Amygdala (tissue), 56 donors: ENCODE data around the gene ARL16.
A peak's percentile ranks its signal among the peaks of the same experiment; 100 is the strongest.

Experiments used
- DNase-seq, 56 donors: peaks; one replicate each; lab custom pipeline; 2025; lab: John Stamatoyannopoulos, UW

Gene ARL16

GRCh38 chr17:81696218-81696941, 12.8 kb upstream of the ARL16 start:
- DNase-seq: no peak

GRCh38 chr17:81695801-81696200, 12.2 kb upstream of the ARL16 start:
- no peak for DNase-seq

- no peak for DNase-seq
Measured at GRCh38 chr17:81695211-81695610, 11.6 kb upstream of the ARL16 start.

GRCh38 chr17:81694810-81695209, 11.2 kb upstream of the ARL16 start:
- no peak for DNase-seq

- no peak for DNase-seq
Measured at GRCh38 chr17:81693509-81694210, 10.1 kb upstream of the ARL16 start.

- DNase-seq: no peak
Measured at GRCh38 chr17:81691608-81692007, 8.0 kb upstream of the ARL16 start.

GRCh38 chr17:81691196-81691595, 7.6 kb upstream of the ARL16 start:
- no peak for DNase-seq

GRCh38 chr17:81690549-81690948, 7.0 kb upstream of the ARL16 start:
- DNase-seq: no peak

- DNase-seq: no peak
Measured at GRCh38 chr17:81690066-81690465, 6.5 kb upstream of the ARL16 start.

GRCh38 chr17:81688616-81689015, 5.0 kb upstream of the ARL16 start:
- no peak for DNase-seq

GRCh38 chr17:81687770-81688541, 4.4 kb upstream of the ARL16 start:
- DNase-seq: no peak

- no peak for DNase-seq
Measured at GRCh38 chr17:81686614-81687013, 3.0 kb upstream of the ARL16 start.

- no peak for DNase-seq
Measured at GRCh38 chr17:81685108-81685507, 1.5 kb upstream of the ARL16 start.

- no peak for DNase-seq
Measured at GRCh38 chr17:81684442-81684911, 880 bp upstream of the ARL16 start.

- DNase-seq: peak in 1 of 56 donors; percentile 57
Measured at GRCh38 chr17:81683208-81683583, 401 bp downstream of the ARL16 start.

- no peak for DNase-seq
Measured at GRCh38 chr17:81682565-81683207, 911 bp downstream of the ARL16 start.

GRCh38 chr17:81681672-81682071, 1.9 kb downstream of the ARL16 start:
- DNase-seq: peak in 16 of 56 donors; percentile 2 to 58 (median 34)

- no peak for DNase-seq
Measured at GRCh38 chr17:81680150-81680549, 3.4 kb downstream of the ARL16 start.

GRCh38 chr17:81676906-81677305, 6.7 kb downstream of the ARL16 start:
- peak in 5 of 56 donors; percentile 11 to 35 (median 24) for DNase-seq

GRCh38 chr17:81675515-81676221, 7.9 kb downstream of the ARL16 start:
- peak in 16 of 56 donors; percentile 7 to 50 (median 34) for DNase-seq
